Measurements from ENCODE around the gene RAB11FIP4.

Gene RAB11FIP4

GRCh38 chr17:31452101-31452500 is 60.6 kb downstream of the RAB11FIP4 start:
- Histone ChIP-seq H3K4me3 (ENCODE audit: low read depth, low read length) (no peak overlapping the region), H3K9me3 (ENCODE audit: control insufficient read depth, low read length) (no peaks in the 10 kb centered on the region), H3K36me3 (ENCODE audit: control insufficient read depth, insufficient read depth, low read length) (no peaks in the 10 kb centered on the region), H3K9ac (no peak overlapping the region), H3K4me1 (no peaks in the 10 kb centered on the region), H3K4me2 (ENCODE audit: low read length) (no peak overlapping the region), H3K27ac (no peak overlapping the region), H3K27me3 (ENCODE audit: control insufficient read depth, insufficient read depth, low read length) (no peaks in the 10 kb centered on the region), H2AFZ (no peak overlapping the region), H3K79me2 (peaks cover 16% of the 10 kb centered on the region)
- TF ChIP-seq CTCF (IDR thresholded peaks at IDR 0.05), result no peak

GRCh38 chr17:31452561-31453110 is 61.2 kb downstream of the RAB11FIP4 start:
- H3K9me3 ChIP-seq (ENCODE audit: control insufficient read depth, low read length), result no peaks in the 10 kb centered on the region
- H3K9ac ChIP-seq, result no peak overlapping the region
- no peaks in the 10 kb centered on the region for H3K36me3 ChIP-seq (ENCODE audit: control insufficient read depth, insufficient read depth, low read length)
- H2AFZ ChIP-seq, result no peak overlapping the region
- TF ChIP-seq CTCF (IDR thresholded peaks at IDR 0.05), result no peak
- H3K4me3 ChIP-seq (ENCODE audit: low read depth, low read length), result no peak overlapping the region
- H3K4me2 ChIP-seq (ENCODE audit: low read length), result no peak overlapping the region
- no peaks in the 10 kb centered on the region for H3K4me1 ChIP-seq
- peaks cover 19% of the 10 kb centered on the region for H3K79me2 ChIP-seq
- H3K27ac ChIP-seq, result no peak overlapping the region
- H3K27me3 ChIP-seq (ENCODE audit: control insufficient read depth, insufficient read depth, low read length), result no peaks in the 10 kb centered on the region

- Histone ChIP-seq H3K27ac (no peak overlapping the region), H3K9ac (no peak overlapping the region), H3K27me3 (ENCODE audit: control insufficient read depth, insufficient read depth, low read length) (no peaks in the 10 kb centered on the region), H3K4me2 (ENCODE audit: low read length) (no peak overlapping the region), H3K79me2 (peaks cover 16% of the 10 kb centered on the region), H3K4me3 (ENCODE audit: low read depth, low read length) (no peak overlapping the region), H3K36me3 (ENCODE audit: control insufficient read depth, insufficient read depth, low read length) (no peaks in the 10 kb centered on the region), H2AFZ (no peak overlapping the region), H3K4me1 (no peaks in the 10 kb centered on the region), H3K9me3 (ENCODE audit: control insufficient read depth, low read length) (no peaks in the 10 kb centered on the region)
- TF ChIP-seq CTCF (IDR thresholded peaks at IDR 0.05), result no peak
Measured at GRCh38 chr17:31453896-31454295, 62.4 kb downstream of the RAB11FIP4 start.

GRCh38 chr17:31456814-31457213 is 65.3 kb downstream of the RAB11FIP4 start:
- Histone ChIP-seq H3K4me3 (ENCODE audit: low read depth, low read length) (no peak overlapping the region), H3K79me2 (peaks cover 10% of the 10 kb centered on the region), H3K27ac (no peak overlapping the region), H3K9ac (no peak overlapping the region), H3K4me1 (no peaks in the 10 kb centered on the region), H3K27me3 (ENCODE audit: control insufficient read depth, insufficient read depth, low read length) (no peaks in the 10 kb centered on the region), H3K36me3 (ENCODE audit: control insufficient read depth, insufficient read depth, low read length) (no peaks in the 10 kb centered on the region), H3K4me2 (ENCODE audit: low read length) (no peak overlapping the region), H2AFZ (no peak overlapping the region), H3K9me3 (ENCODE audit: control insufficient read depth, low read length) (no peaks in the 10 kb centered on the region)
- TF ChIP-seq CTCF (IDR thresholded peaks at IDR 0.05), result no peak
